Peyer's patch (tissue), 4 donors: ENCODE data around the gene TSSC4. TPM values are rescaled to one million over a fixed set of nuclear protein-coding genes. Genes with fewer than 3 reads are reported as not detected.

ENCODE experiments used
- DNase-seq, 3 donors: peaks; one replicate each; pipeline ENCODE4 v3.0.0-alpha.2; 2017 to 2019
- H3K27ac ChIP-seq, 4 donors: fragments of 200-600 bp; sonication (generic); one replicate each; pipeline ENCODE4 v1.5.1; 2016 to 2019
- H3K27me3 ChIP-seq, 2 donors: fragments of 200-600 bp; sonication (generic); one replicate each; pipeline ENCODE4 v1.5.1; 2019
- H3K36me3 ChIP-seq, 3 donors: fragments of 200-600 bp; sonication (generic); one replicate each; pipeline ENCODE4 v1.5.1; 2016 to 2019
- H3K4me1 ChIP-seq, 4 donors: fragments of 200-600 bp; sonication (generic); one replicate each; pipeline ENCODE4 v1.5.1; 2016 to 2019
- H3K4me3 ChIP-seq, 4 donors: fragments of 200-600 bp; sonication (generic); 1 replicate in 3 of 4; 2 replicates in 1 of 4; pipeline ENCODE4 v1.5.1; 2016 to 2019; ENCODE audit warnings: mild to moderate bottlenecking in 1 of 4
- H3K9me3 ChIP-seq, 4 donors: fragments of 200-600 bp; sonication (generic); one replicate each; pipeline ENCODE4 v1.5.1; 2016 to 2019; ENCODE audit warnings: mild to moderate bottlenecking in 1 of 4
- CTCF ChIP-seq, 6 experiments: fragments of 450-650 bp in 4 of 6; fragments of 200-600 bp in 2 of 6; sonication (generic) in 1 of 6; IDR thresholded peaks; one replicate each; pipeline ENCODE4 v1.5.1; 2017 to 2019; ENCODE audit warnings: antibody characterized with exemption in 6 of 6, mild to moderate bottlenecking in 3 of 6, moderate library complexity in 1 of 6
- POLR2A ChIP-seq, 2 donors: fragments of 450-650 bp; IDR thresholded peaks; one replicate each; pipeline ENCODE4 v1.5.1; 2017; ENCODE audit warnings: antibody characterized with exemption in 2 of 2, mild to moderate bottlenecking in 2 of 2, moderate library complexity in 2 of 2
- total RNA-seq, 4 donors: library from RNA; depleted of rRNA; stranded (reverse); fragments of >200 nt; gene quantifications; one replicate each; pipeline ENCODE4 v1.1.0, GENCODE V29; 2016

Gene TSSC4
- total RNA-seq, 4 donors from 2014 or later = 16.5 to 40.2 (median 34.1) TPM

GRCh38 chr11:2406451-2406850 is 5.9 kb downstream of the TSSC4 start:
- no peaks in the 10 kb centered on the region for H3K27me3 ChIP-seq
- no peak for TF ChIP-seq POLR2A (IDR thresholded peaks at IDR 0.05)
- TF ChIP-seq CTCF (IDR thresholded peaks at IDR 0.05) = no peak
- DNase-seq = no peak
- no peak overlapping the region for H3K4me3 ChIP-seq
- peaks cover 0 to 23% (median 0%) of the 10 kb centered on the region in 3 donors for H3K36me3 ChIP-seq
- H3K9me3 ChIP-seq = no peaks in the 10 kb centered on the region
- no peak overlapping the region for H3K27ac ChIP-seq
- H3K4me1 ChIP-seq = peaks cover 0 to 10% (median 6%) of the 10 kb centered on the region in 4 donors

- TF ChIP-seq CTCF (IDR thresholded peaks at IDR 0.05) = no peak
- no peak for TF ChIP-seq POLR2A (IDR thresholded peaks at IDR 0.05)
- H3K9me3 ChIP-seq = no peaks in the 10 kb centered on the region
- H3K36me3 ChIP-seq = peaks cover 0 to 23% (median 0%) of the 10 kb centered on the region in 3 donors
- no peak overlapping the region for H3K4me3 ChIP-seq
- no peak overlapping the region for H3K27ac ChIP-seq
- no peaks in the 10 kb centered on the region for H3K27me3 ChIP-seq
- no peak for DNase-seq
- peaks cover 0 to 5% (median 2%) of the 10 kb centered on the region in 4 donors for H3K4me1 ChIP-seq
Observed at GRCh38 chr11:2406878-2407410, 6.4 kb downstream of the TSSC4 start.

GRCh38 chr11:2408671-2409070 is 8.1 kb downstream of the TSSC4 start:
- DNase-seq = no peak

GRCh38 chr11:2409126-2409525 is 8.6 kb downstream of the TSSC4 start:
- peaks cover 0 to 2% (median 0%) of the 10 kb centered on the region in 3 donors for H3K36me3 ChIP-seq
- TF ChIP-seq POLR2A (IDR thresholded peaks at IDR 0.05) = no peak
- TF ChIP-seq CTCF (IDR thresholded peaks at IDR 0.05) = no peak
- H3K4me3 ChIP-seq = no peak overlapping the region
- no peaks in the 10 kb centered on the region for H3K9me3 ChIP-seq
- DNase-seq = no peak
- no peaks in the 10 kb centered on the region for H3K4me1 ChIP-seq
- no peak overlapping the region for H3K27ac ChIP-seq
- H3K27me3 ChIP-seq = no peaks in the 10 kb centered on the region

More at GRCh38 chr11:2408671-2409070, 8.1 kb downstream of the TSSC4 start:
- no peak overlapping the region for H3K27ac ChIP-seq
- H3K9me3 ChIP-seq = no peaks in the 10 kb centered on the region
- no peak overlapping the region for H3K4me3 ChIP-seq
- peaks cover 0 to 6% (median 0%) of the 10 kb centered on the region in 3 donors for H3K36me3 ChIP-seq
- TF ChIP-seq CTCF (IDR thresholded peaks at IDR 0.05) (no peak), POLR2A (IDR thresholded peaks at IDR 0.05) (no peak)
- no peaks in the 10 kb centered on the region for H3K27me3 ChIP-seq
- no peaks in the 10 kb centered on the region for H3K4me1 ChIP-seq

- Histone ChIP-seq H3K36me3 (no peaks in the 10 kb centered on the region), H3K4me3 (no peak overlapping the region), H3K4me1 (no peaks in the 10 kb centered on the region), H3K27me3 (no peaks in the 10 kb centered on the region), H3K9me3 (no peaks in the 10 kb centered on the region), H3K27ac (no peak overlapping the region)
- DNase-seq = no peak
- TF ChIP-seq POLR2A (IDR thresholded peaks at IDR 0.05) (no peak), CTCF (IDR thresholded peaks at IDR 0.05) (no peak)
Observed at GRCh38 chr11:2409611-2410468, 9.3 kb downstream of the TSSC4 start.
